ENCODE results near the gene RINL.

Gene RINL

DNA sequence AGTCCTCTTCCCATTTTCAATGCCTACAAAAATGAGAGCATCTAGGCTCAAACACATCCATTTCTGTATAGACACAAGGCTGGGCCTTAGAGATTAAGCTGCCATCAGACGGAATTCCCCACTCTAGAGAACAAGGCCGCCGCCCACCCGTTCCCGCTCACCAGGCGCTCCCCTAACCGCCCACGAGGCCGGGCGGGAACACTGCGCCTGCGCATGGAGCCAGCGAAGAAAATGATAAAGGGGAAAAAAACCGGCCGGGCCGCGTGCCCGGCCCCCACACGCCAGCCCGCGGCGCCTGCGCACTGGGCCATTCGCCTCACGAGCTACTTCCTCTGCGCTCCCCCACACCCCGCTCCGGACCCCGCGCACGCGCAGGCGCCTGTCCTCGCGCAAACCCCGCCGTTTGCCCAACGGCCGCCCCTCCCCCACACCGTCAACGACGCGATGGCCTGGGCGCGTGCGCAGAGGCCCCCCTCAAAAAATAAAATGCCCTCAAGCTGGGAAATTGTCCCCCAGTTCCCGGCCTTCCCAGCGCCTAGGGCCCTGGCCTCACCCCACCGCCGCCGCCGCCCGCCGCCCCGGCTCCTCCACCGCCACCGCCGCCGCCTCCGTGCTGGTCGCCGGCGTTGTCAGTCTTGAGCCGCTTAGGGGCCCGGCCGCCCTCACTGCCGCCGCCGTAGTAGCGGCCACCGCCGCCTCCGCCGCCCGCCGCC lies 28.8 kb downstream of the RINL start:
- DNase-seq (ENCODE audit: low read depth) = no peak

DNA sequence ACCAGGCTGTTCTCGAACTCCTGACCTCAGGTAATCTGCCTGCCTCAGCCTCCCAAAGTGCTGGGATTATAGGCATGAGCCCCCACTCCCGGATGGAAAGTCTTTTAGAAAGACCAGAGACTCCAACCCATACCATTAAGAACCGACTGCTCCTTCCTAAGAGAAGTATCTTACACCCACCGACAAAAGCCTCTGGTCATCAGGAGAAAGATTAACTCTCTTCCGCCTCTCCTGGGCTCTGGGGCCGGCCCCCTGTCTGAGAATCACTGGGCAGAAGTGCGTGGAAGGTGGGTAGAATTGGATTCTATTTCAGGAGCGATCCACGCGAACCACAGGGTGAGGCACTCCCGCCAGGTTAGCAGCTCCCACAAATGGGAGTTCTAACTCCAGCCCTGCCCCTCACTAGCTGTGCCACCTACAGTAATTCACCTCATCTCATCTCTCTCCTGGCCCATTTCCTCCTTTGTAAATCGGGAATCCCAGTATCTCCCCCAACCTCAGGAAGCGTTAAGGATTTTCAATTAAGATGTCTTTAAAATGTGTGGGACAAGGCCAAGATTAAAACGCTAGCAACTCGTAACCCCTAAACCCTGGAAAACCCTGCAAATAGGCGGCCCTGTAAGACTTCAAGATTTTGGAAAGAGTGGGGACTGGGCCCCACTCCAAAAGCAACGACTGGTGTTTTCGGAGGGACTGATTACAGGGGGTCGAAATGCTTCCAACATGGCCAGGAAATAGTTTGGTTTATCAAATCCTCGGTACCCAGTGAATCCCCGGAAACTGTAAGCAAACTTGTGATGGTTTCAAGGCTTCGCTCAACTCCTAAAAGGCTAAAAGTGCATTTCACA lies 29.6 kb downstream of the RINL start:
- DNase-seq (ENCODE audit: low read depth) = no peak

GRCh38 chr19:38846097-38846496 lies 32.0 kb downstream of the RINL start:
- no peak for DNase-seq (ENCODE audit: low read depth)

DNA sequence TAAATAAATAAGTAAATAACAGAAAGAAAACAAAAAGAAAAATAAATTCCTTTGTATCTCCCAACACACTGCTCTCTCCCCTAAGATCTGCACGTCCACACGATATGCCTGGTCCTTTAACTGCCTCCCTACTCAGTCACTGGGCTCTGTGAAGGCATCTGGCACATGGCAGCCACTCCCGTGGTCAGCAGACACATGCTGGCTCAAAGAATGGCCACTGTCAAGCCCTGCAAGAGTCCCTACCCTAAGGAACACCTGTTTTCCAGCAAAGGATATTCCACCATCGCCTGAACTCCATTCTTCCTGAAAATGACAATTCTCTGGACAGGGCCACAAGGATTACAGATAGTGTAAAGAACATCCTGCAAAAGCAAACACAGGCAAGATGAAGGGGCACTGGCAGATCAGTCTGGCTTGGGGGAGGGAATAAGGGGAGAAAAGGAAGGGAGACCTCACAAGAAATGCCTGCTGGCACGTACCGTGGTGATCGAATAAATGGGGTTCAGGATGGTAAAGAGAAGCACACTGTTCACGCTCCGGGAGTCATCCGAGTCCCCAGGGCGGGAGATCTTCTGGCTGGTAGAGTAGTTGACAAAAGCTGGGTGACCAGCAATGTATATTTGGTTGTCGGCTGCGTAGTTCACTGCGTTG lies 32.6 kb downstream of the RINL start:
- no peak for DNase-seq (ENCODE audit: low read depth)

- no peak for DNase-seq (ENCODE audit: low read depth)
Measured at GRCh38 chr19:38844093-38844686, 33.9 kb downstream of the RINL start.

DNA sequence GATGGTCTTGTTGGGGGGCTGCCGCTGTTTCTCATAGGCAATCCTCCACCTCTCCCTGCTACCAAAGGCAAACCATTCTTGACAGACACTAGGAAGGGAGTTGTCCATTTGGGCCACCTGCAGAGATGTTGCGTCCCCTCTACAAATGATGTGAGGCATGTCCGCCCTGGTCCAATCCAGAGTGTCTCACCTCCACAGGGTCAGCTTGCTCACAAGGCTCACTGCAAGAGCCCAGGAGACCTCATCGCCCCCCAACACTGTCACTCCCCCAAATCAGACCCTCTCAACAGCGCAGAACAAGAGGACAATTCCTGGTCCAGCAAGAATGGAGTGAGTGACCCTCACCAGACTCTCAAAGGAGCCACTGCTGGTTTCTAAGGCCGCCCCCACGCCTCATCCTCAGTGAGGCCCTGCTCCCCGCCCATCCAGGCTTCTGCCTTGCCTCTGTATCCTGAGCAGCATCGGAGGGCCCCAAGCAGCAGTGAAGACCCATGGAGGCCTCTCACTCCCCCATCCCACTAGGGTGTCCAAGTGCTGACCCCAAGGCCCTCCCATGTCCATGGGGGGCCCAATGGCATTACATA lies 34.8 kb downstream of the RINL start:
- no peak for DNase-seq (ENCODE audit: low read depth)

- DNase-seq (ENCODE audit: low read depth) = no peak
Measured at GRCh38 chr19:38842439-38843174, 35.5 kb downstream of the RINL start.

GRCh38 chr19:38841787-38842438 lies 36.2 kb downstream of the RINL start:
- DNase-seq (ENCODE audit: low read depth) = no peak

DNA sequence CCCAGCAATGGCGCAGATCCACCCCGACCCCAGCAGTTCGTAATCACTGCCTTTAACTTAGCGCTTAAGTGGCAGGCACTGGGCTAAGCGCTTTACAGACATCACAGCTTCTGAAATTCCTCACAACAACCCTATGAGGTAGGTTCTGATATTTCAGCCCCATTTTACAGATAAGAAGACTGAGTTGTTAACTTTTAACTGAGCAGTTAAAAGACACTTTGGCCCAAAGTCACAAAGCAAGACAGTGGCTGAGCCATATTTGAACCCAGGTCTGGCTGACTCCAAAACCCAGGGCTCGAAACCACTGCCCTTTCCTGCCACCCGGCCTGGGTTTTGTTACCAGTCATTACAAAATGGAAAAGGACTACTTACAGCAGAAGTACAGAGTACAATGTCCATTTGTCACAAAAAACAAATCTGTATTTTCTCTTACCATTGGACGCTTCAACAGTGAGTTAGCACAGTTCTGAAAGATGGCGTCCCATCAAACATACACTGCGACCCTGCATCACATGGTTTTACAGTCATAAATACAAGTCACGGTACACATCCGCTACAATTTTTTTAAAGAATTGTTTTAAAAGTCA lies 36.8 kb downstream of the RINL start:
- DNase-seq (ENCODE audit: low read depth) = no peak

DNA sequence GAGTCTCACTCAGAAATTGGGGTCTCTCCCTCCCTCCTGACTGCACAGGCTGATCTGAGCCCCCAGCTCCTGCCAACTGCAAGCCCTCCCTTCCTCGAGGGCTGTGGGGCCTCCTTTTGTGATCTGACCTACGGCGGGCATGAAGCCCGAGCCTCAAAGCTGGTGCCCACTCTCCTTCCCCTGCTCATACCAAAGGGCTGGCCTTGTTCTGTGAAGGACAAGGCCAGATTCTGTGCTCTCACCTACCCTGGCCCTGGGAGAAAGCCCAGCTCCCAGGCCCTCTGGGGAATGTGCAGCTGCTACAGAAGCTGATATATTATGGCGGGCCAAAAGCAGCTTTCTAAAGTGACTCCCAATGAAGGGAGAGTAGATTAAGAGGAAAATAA lies 37.5 kb downstream of the RINL start:
- no peak for DNase-seq (ENCODE audit: low read depth)

GRCh38 chr19:38839816-38840582 lies 38.1 kb downstream of the RINL start:
- DNase-seq (ENCODE audit: low read depth) = no peak

- no peak for DNase-seq (ENCODE audit: low read depth)
Measured at GRCh38 chr19:38838986-38839761, 38.9 kb downstream of the RINL start.

- no peak for DNase-seq (ENCODE audit: low read depth)
Measured at GRCh38 chr19:38838208-38838985, 39.7 kb downstream of the RINL start.

- no peak for DNase-seq (ENCODE audit: low read depth)
Measured at GRCh38 chr19:38837656-38838121, 40.4 kb downstream of the RINL start.

DNA sequence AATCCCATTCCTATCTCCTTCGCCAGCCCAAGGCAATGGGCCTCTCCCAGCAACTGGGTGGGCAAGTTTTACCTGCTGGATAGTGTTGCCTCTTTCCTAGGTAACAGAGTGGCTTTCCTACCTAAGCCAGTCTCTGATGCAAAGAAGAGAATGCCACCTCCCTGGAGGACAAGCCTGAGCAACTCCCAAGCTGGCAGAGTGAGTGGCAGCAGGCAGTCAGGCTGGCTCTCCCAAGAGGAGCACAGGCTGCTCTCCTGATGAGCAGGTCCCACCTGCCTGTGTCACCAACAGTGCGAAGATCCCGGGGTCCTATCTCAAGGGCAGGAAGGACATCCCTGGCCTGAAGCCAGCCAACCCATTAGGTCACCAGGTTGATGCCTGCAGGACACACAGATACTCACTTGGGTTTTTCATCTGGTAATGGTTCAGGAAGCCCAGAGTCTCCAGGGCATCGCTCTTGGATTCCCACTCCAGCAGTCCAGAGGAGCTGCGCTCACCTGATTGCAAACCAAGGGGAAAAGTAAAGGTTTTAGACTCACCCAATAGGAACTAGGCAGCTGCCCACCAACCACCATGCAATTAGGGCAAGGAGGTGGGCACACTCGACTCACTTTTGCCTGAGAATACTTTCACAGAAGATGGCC lies 41.0 kb downstream of the RINL start:
- DNase-seq (ENCODE audit: low read depth) = no peak

GRCh38 chr19:38836159-38836982 lies 41.7 kb downstream of the RINL start:
- DNase-seq (ENCODE audit: low read depth) = no peak

DNA sequence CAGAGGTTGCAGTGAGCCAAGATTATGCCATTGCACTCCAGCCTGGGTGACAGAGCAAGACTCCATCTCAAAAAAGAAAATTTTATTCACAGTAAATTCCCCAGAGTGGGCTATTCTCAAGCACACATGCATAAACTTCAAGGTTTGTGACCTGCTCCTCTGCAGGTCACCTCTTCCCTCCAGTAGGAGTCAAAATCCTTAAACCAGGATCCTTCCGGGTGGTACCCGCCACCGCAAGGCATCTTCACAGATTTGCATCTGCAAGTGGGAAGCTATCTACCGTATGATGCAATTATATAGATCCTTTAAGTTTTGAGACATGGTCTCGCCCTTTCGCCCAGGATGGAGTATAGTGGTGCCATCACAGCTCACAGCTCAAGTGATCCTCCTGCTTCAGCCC lies 43.5 kb downstream of the RINL start:
- DNase-seq (ENCODE audit: low read depth) = no peak
